ENCODE results near the gene ANKRD13D. TPM values are rescaled to one million over a fixed set of nuclear protein-coding genes. Genes with fewer than 3 reads are reported as not detected.

ANKRD13D gene
- total and polyA plus RNA-seq, 2 experiments from 2014 or later: 20.3 to 30.8 TPM

DNA sequence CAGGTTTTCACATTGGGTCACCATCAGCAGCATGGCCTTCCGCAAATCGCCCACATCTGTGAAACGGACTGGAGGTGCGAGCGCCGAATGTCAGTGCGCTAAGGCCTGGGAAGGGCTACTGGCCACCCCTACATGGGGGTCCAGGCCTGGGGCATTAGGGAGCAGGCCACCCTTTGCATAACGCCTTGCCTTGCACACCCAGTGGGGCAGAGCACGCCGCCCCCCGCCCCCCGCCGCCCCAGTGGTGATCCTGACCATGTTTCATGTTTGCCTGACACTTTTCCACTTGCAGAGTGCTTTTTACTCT lies 20.2 kb upstream of the ANKRD13D start:
- Histone ChIP-seq H3K27me3 (ENCODE audit: insufficient read depth) (no peaks in the 10 kb centered on the region), H3K4me1 (ENCODE audit: insufficient read depth) (peaks cover 23% of the 10 kb centered on the region), H3K4me3 (no peak overlapping the region), H3K79me2 (replicated peaks; ENCODE audit: insufficient read depth) (peaks cover 69% of the 10 kb centered on the region), H2AFZ (no peak overlapping the region), H4K20me1 (replicated peaks; ENCODE audit: insufficient read depth) (peaks cover 17% of the 10 kb centered on the region; the same call in 1 of the 2 replicates), H3K27ac (ENCODE audit: low read depth) (no peak overlapping the region), H3K4me2 (no peak overlapping the region; the same call in 1 of the 2 replicates), H3K36me3 (ENCODE audit: insufficient read depth) (peaks cover 3% of the 10 kb centered on the region; the same call in 1 of the 2 replicates), H3F3A (replicated peaks; ENCODE audit: low read depth) (peaks cover 18% of the 10 kb centered on the region), H3K9me2 (ENCODE audit: insufficient read depth) (no peaks in the 10 kb centered on the region)
- DNase-seq (ENCODE audit: low spot score) (no peak), ATAC-seq (no peak)
- Mint-ChIP-seq H3K4me1 (peaks cover 52% of the 10 kb centered on the region), H3K27ac (no peak overlapping the region), H3K36me3 (ENCODE audit: low read depth) (peaks cover 15% of the 10 kb centered on the region; the same call in 2 of the 3 replicates), H3K4me3 (no peak overlapping the region), H3K27me3 (ENCODE audit: insufficient read depth, low read depth, poor library complexity) (peaks cover 14% of the 10 kb centered on the region), H3K9me3 (no peaks in the 10 kb centered on the region)
- TF ChIP-seq, protein P1, sequence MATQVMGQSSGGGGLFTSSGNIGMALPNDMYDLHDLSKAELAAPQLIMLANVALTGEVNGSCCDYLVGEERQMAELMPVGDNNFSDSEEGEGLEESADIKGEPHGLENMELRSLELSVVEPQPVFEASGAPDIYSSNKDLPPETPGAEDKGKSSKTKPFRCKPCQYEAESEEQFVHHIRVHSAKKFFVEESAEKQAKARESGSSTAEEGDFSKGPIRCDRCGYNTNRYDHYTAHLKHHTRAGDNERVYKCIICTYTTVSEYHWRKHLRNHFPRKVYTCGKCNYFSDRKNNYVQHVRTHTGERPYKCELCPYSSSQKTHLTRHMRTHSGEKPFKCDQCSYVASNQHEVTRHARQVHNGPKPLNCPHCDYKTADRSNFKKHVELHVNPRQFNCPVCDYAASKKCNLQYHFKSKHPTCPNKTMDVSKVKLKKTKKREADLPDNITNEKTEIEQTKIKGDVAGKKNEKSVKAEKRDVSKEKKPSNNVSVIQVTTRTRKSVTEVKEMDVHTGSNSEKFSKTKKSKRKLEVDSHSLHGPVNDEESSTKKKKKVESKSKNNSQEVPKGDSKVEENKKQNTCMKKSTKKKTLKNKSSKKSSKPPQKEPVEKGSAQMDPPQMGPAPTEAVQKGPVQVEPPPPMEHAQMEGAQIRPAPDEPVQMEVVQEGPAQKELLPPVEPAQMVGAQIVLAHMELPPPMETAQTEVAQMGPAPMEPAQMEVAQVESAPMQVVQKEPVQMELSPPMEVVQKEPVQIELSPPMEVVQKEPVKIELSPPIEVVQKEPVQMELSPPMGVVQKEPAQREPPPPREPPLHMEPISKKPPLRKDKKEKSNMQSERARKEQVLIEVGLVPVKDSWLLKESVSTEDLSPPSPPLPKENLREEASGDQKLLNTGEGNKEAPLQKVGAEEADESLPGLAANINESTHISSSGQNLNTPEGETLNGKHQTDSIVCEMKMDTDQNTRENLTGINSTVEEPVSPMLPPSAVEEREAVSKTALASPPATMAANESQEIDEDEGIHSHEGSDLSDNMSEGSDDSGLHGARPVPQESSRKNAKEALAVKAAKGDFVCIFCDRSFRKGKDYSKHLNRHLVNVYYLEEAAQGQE (IDR thresholded peaks at IDR 0.05; ENCODE audit: unreplicated experiment): no peak
- no peak for TF ChIP-seq ETS1 (IDR thresholded peaks at IDR 0.05)
- no peak for TF ChIP-seq CREB1 (CRISPR knock-in tag; IDR thresholded peaks at IDR 0.05; ENCODE audit: low read depth)
- no peak for TF ChIP-seq EZH2phosphoT487 (IDR thresholded peaks at IDR 0.05; ENCODE audit: unreplicated experiment)
- TF ChIP-seq, protein P2, sequence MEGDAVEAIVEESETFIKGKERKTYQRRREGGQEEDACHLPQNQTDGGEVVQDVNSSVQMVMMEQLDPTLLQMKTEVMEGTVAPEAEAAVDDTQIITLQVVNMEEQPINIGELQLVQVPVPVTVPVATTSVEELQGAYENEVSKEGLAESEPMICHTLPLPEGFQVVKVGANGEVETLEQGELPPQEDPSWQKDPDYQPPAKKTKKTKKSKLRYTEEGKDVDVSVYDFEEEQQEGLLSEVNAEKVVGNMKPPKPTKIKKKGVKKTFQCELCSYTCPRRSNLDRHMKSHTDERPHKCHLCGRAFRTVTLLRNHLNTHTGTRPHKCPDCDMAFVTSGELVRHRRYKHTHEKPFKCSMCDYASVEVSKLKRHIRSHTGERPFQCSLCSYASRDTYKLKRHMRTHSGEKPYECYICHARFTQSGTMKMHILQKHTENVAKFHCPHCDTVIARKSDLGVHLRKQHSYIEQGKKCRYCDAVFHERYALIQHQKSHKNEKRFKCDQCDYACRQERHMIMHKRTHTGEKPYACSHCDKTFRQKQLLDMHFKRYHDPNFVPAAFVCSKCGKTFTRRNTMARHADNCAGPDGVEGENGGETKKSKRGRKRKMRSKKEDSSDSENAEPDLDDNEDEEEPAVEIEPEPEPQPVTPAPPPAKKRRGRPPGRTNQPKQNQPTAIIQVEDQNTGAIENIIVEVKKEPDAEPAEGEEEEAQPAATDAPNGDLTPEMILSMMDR (conservative IDR thresholded peaks at IDR 0.05; ENCODE audit: low read depth in 2 of 2): no peak
- TF ChIP-seq ZNF331 (CRISPR knock-in tag; IDR thresholded peaks at IDR 0.05; ENCODE audit: low read depth): no peak
- no peak for TF ChIP-seq JUNB (IDR thresholded peaks at IDR 0.05; ENCODE audit: unreplicated experiment)
- TF ChIP-seq EZH2 (IDR thresholded peaks at IDR 0.05; ENCODE audit: low read depth, unreplicated experiment): no peak
- no peak for TF ChIP-seq NANOG (IDR thresholded peaks at IDR 0.05; ENCODE audit: borderline replicate concordance)
- TF ChIP-seq, protein P3, sequence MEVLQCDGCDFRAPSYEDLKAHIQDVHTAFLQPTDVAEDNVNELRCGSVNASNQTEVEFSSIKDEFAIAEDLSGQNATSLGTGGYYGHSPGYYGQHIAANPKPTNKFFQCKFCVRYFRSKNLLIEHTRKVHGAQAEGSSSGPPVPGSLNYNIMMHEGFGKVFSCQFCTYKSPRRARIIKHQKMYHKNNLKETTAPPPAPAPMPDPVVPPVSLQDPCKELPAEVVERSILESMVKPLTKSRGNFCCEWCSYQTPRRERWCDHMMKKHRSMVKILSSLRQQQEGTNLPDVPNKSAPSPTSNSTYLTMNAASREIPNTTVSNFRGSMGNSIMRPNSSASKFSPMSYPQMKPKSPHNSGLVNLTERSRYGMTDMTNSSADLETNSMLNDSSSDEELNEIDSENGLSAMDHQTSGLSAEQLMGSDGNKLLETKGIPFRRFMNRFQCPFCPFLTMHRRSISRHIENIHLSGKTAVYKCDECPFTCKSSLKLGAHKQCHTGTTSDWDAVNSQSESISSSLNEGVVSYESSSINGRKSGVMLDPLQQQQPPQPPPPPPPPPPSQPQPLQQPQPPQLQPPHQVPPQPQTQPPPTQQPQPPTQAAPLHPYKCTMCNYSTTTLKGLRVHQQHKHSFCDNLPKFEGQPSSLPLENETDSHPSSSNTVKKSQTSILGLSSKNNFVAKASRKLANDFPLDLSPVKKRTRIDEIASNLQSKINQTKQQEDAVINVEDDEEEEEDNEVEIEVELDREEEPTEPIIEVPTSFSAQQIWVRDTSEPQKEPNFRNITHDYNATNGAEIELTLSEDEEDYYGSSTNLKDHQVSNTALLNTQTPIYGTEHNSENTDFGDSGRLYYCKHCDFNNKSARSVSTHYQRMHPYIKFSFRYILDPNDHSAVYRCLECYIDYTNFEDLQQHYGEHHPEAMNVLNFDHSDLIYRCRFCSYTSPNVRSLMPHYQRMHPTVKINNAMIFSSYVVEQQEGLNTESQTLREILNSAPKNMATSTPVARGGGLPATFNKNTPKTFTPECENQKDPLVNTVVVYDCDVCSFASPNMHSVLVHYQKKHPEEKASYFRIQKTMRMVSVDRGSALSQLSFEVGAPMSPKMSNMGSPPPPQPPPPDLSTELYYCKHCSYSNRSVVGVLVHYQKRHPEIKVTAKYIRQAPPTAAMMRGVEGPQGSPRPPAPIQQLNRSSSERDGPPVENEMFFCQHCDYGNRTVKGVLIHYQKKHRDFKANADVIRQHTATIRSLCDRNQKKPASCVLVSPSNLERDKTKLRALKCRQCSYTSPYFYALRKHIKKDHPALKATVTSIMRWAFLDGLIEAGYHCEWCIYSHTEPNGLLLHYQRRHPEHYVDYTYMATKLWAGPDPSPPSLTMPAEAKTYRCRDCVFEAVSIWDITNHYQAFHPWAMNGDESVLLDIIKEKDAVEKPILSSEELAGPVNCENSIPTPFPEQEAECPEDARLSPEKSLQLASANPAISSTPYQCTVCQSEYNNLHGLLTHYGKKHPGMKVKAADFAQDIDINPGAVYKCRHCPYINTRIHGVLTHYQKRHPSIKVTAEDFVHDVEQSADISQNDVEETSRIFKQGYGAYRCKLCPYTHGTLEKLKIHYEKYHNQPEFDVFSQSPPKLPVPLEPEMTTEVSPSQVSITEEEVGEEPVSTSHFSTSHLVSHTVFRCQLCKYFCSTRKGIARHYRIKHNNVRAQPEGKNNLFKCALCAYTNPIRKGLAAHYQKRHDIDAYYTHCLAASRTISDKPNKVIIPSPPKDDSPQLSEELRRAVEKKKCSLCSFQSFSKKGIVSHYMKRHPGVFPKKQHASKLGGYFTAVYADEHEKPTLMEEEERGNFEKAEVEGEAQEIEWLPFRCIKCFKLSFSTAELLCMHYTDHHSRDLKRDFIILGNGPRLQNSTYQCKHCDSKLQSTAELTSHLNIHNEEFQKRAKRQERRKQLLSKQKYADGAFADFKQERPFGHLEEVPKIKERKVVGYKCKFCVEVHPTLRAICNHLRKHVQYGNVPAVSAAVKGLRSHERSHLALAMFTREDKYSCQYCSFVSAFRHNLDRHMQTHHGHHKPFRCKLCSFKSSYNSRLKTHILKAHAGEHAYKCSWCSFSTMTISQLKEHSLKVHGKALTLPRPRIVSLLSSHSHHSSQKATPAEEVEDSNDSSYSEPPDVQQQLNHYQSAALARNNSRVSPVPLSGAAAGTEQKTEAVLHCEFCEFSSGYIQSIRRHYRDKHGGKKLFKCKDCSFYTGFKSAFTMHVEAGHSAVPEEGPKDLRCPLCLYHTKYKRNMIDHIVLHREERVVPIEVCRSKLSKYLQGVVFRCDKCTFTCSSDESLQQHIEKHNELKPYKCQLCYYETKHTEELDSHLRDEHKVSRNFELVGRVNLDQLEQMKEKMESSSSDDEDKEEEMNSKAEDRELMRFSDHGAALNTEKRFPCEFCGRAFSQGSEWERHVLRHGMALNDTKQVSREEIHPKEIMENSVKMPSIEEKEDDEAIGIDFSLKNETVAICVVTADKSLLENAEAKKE (CRISPR knock-in tag; IDR thresholded peaks at IDR 0.05): no peak
- no peak for TF ChIP-seq POLR2AphosphoS5 (IDR thresholded peaks at IDR 0.05; ENCODE audit: low read depth)
- no peak for TF ChIP-seq ZNF114 (CRISPR knock-in tag; IDR thresholded peaks at IDR 0.05)
- TF ChIP-seq STAT1 (IDR thresholded peaks at IDR 0.05; ENCODE audit: unreplicated experiment): no peak
